ENCODE measurements around the gene HHATL.

GRCh38 chr3:42649006-42649405, 53.6 kb downstream of the HHATL start:
- TF ChIP-seq CTCF (IDR thresholded peaks at IDR 0.05) (no peak), POLR2A (IDR thresholded peaks at IDR 0.05) (no peak)
